Right hindlimb (tissue), 1 donor: Measurements from ENCODE around the gene CHST8.

Experiments
- DNase-seq: peaks from one replicate; pipeline ENCODE4 v3.0.0-alpha.2; 2018

The CHST8 gene

GRCh38 chr19:33620611-33621010 lies 1.1 kb upstream of the CHST8 start:
- no peak for DNase-seq

GRCh38 chr19:33621065-33621785 lies 528 bp upstream of the CHST8 start:
- peak; percentile 24 for DNase-seq

- DNase-seq = no peak
These were observed 704 bp downstream of the CHST8 start for GRCh38 chr19:33622505-33622808.

GRCh38 chr19:33622809-33623511 lies 1.2 kb downstream of the CHST8 start:
- DNase-seq = no peak

- no peak for DNase-seq
These were observed 2.8 kb downstream of the CHST8 start for GRCh38 chr19:33624586-33624985.

GRCh38 chr19:33627526-33627925 lies 5.8 kb downstream of the CHST8 start:
- DNase-seq = no peak

- no peak for DNase-seq
These were observed 6.4 kb downstream of the CHST8 start for GRCh38 chr19:33627962-33628839.

GRCh38 chr19:33628921-33629825 lies 7.4 kb downstream of the CHST8 start:
- DNase-seq = no peak

- no peak for DNase-seq
These were observed 8.1 kb downstream of the CHST8 start for GRCh38 chr19:33629826-33630375.

GRCh38 chr19:33630880-33631608 lies 9.3 kb downstream of the CHST8 start:
- DNase-seq = no peak

- DNase-seq = no peak
These were observed 9.8 kb downstream of the CHST8 start for GRCh38 chr19:33631609-33631973.

- DNase-seq = no peak
These were observed 12.8 kb downstream of the CHST8 start for GRCh38 chr19:33634361-33635091.

- no peak for DNase-seq
These were observed 16.6 kb downstream of the CHST8 start for GRCh38 chr19:33638167-33639034.

- no peak for DNase-seq
These were observed 17.4 kb downstream of the CHST8 start for GRCh38 chr19:33639035-33639681.

GRCh38 chr19:33640773-33641172 lies 19.0 kb downstream of the CHST8 start:
- no peak for DNase-seq

- no peak for DNase-seq
These were observed 19.5 kb downstream of the CHST8 start for GRCh38 chr19:33641261-33641660.

GRCh38 chr19:33641956-33642498 lies 20.3 kb downstream of the CHST8 start:
- DNase-seq = no peak

GRCh38 chr19:33644284-33644836 lies 22.6 kb downstream of the CHST8 start:
- DNase-seq = no peak

GRCh38 chr19:33646306-33646705 lies 24.6 kb downstream of the CHST8 start:
- DNase-seq = no peak
